ENCODE data around the gene MEGF6. TPM values are rescaled to one million over a fixed set of nuclear protein-coding genes. Genes with fewer than 3 reads are reported as not detected.

MEGF6 gene
- total and polyA plus RNA-seq, 2 donors (not counting 1 experiment from before 2014, with no cell fraction given): 43.2 to 77.3 TPM

DNA sequence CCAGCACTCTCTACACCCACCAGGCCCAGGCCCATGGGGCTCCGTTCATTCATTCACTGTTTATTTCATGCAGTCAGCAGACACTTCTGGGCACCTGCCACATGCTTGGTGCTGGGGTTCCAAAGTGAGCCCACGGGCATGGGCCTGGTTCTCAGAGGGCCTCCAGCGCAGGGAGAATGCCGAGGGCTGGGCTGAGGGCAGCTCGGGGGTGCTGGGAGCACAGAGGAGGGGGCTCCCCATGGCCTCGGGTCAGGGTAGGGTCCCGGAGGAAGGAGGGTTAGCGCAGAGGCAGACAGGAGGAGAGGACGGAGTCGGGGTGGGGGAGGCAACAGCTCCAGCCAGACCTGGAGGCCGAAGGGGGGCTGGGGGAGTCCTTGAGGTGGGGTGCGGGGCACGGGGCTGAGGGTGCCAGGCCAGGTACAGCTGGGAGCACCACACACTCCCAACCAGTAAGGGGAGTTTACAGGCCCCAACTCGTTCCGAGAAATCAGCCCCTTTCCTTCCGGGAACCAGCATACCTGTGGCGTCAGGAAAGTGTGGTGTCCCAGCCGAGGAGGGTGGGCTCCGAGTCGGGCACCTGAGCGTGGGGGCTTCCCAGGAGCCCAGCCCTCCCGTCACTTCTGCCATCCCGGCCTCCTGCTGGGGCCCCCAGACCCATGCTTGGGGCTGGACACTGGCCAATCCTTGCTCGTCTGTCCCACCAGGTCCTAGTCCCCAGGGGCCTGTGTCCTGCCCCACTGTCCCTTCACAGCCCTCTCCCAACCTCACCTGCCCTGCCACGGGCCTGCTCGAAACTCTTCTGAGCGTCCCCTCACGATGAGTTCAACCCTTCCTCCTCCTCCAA, 146.0 kb downstream of the MEGF6 start:
- CTCF ChIA-PET: interaction anchor here (4.2 kb wide), 1 partner anchor 12 kb away, joined by 11 read pairs; no protein-coding TSS in a partner anchor
- DNase-seq: no peak
- H2AFZ ChIP-seq (ENCODE audit: insufficient read depth, low read depth, low read length, poor library complexity, severe bottlenecking): peak overlapping the region; percentile 38

DNA sequence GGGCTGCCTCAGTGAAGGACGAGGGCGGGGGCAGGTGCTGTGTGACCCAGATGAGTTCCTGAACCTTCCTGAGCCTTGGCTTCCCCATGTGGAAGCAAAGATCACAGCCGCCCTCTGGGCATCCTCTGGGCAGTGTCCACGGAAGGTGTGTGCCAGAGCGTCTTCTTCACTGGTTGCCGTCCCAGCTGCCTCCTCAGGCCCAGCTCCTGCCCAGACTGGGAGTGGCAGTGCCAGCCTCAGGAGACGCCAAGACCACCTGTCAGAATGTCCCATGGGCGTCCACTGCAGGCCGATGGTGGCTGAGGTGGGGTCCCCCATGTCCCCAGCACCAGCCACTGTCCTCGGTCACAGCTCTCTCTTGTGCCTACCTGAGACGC, 146.7 kb downstream of the MEGF6 start:
- no peaks in the 10 kb centered on the region for H3K36me3 ChIP-seq (replicated peaks in 1 of 2; ENCODE audit: control extremely low read depth in 1 of 2, control insufficient read depth in 1 of 2, extremely low read depth in 1 of 2, insufficient read depth in 2 of 2, low read length in 1 of 2)
- Mint-ChIP-seq H3K9me3 (ENCODE audit: insufficient read depth) (no peaks in the 10 kb centered on the region), H3K4me1 (no peaks in the 10 kb centered on the region), H3K4me3 (no peak overlapping the region), H3K27me3 (peaks cover 3% of the 10 kb centered on the region), H3K27ac (no peak overlapping the region)
- ChIA-PET CTCF (interaction anchor here (1.6 kb wide), 1 partner anchor 12 kb away, joined by 7 read pairs; no protein-coding TSS in a partner anchor), POLR2A (no interaction called here)
- no peaks in the 10 kb centered on the region for H3K27me3 ChIP-seq (replicated peaks in 1 of 4; ENCODE audit: control extremely low read depth in 1 of 4, control insufficient read depth in 3 of 4, insufficient read depth in 4 of 4, low read length in 3 of 4)
- no peaks in the 10 kb centered on the region for H3K9me3 ChIP-seq (ENCODE audit: control extremely low read depth in 1 of 3, control insufficient read depth in 2 of 3, insufficient read depth in 1 of 3, low read length in 2 of 3)
- no peaks in the 10 kb centered on the region for H3K4me1 ChIP-seq (ENCODE audit: control insufficient read depth in 2 of 2, insufficient read depth in 2 of 2, low read length in 2 of 2)
- WGBS (ENCODE audit: insufficient coverage): 93% methylated on average over 11 of the region's 11 CpGs
- no peak overlapping the region for H2AFZ ChIP-seq (ENCODE audit: insufficient read depth, low read depth, low read length, poor library complexity, severe bottlenecking)
- ATAC-seq (ENCODE audit: low read depth): no peak
- intact Hi-C loops (cut with micrococcal nuclease): no loop called here
- no peak overlapping the region for H3K27ac ChIP-seq (ENCODE audit: low read length in 2 of 2)
- H3K9ac ChIP-seq (ENCODE audit: low read length): no peak overlapping the region
- H3K4me3 ChIP-seq (ENCODE audit: control extremely low read depth in 1 of 5, extremely low read depth in 1 of 5, insufficient read depth in 1 of 5, low read depth in 2 of 5, low read length in 4 of 5): no peak overlapping the region
- TF ChIP-seq, protein P1, sequence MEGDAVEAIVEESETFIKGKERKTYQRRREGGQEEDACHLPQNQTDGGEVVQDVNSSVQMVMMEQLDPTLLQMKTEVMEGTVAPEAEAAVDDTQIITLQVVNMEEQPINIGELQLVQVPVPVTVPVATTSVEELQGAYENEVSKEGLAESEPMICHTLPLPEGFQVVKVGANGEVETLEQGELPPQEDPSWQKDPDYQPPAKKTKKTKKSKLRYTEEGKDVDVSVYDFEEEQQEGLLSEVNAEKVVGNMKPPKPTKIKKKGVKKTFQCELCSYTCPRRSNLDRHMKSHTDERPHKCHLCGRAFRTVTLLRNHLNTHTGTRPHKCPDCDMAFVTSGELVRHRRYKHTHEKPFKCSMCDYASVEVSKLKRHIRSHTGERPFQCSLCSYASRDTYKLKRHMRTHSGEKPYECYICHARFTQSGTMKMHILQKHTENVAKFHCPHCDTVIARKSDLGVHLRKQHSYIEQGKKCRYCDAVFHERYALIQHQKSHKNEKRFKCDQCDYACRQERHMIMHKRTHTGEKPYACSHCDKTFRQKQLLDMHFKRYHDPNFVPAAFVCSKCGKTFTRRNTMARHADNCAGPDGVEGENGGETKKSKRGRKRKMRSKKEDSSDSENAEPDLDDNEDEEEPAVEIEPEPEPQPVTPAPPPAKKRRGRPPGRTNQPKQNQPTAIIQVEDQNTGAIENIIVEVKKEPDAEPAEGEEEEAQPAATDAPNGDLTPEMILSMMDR (IDR thresholded peaks at IDR 0.05): no peak
- TF ChIP-seq EZH2 (IDR thresholded peaks at IDR 0.05; ENCODE audit: borderline replicate concordance, insufficient read depth, low read depth, low read length, poor library complexity, severe bottlenecking): no peak
- H4K20me1 ChIP-seq (ENCODE audit: control insufficient read depth, insufficient read depth, low read length, poor library complexity, severe bottlenecking): no peaks in the 10 kb centered on the region
- no peaks in the 10 kb centered on the region for H3K79me2 ChIP-seq (ENCODE audit: control insufficient read depth, insufficient read depth, low read length)
- no peak for DNase-seq
- no peak overlapping the region for H3K4me2 ChIP-seq (replicated peaks; ENCODE audit: low read depth, low read length, poor library complexity, severe bottlenecking)

More for the DNA sequence above, 146.0 kb downstream of the MEGF6 start:
- H3K4me2 ChIP-seq (replicated peaks; ENCODE audit: low read depth, low read length, poor library complexity, severe bottlenecking): no peak overlapping the region
- H3K36me3 ChIP-seq (replicated peaks in 1 of 2; ENCODE audit: control extremely low read depth in 1 of 2, control insufficient read depth in 1 of 2, extremely low read depth in 1 of 2, insufficient read depth in 2 of 2, low read length in 1 of 2): no peaks in the 10 kb centered on the region
- H3K9ac ChIP-seq (ENCODE audit: low read length): no peak overlapping the region
- intact Hi-C loops (cut with micrococcal nuclease): no loop called here
- H3K79me2 ChIP-seq (ENCODE audit: control insufficient read depth, insufficient read depth, low read length): no peaks in the 10 kb centered on the region
- Mint-ChIP-seq H3K27me3 (peaks cover 3% of the 10 kb centered on the region), H3K27ac (no peak overlapping the region), H3K4me3 (no peak overlapping the region), H3K4me1 (peaks cover under 1% of the 10 kb centered on the region), H3K9me3 (ENCODE audit: insufficient read depth) (no peaks in the 10 kb centered on the region)
- no peak overlapping the region for H3K27ac ChIP-seq (ENCODE audit: low read length in 2 of 2)
- no peak for ATAC-seq (ENCODE audit: low read depth)
- no peaks in the 10 kb centered on the region for H4K20me1 ChIP-seq (ENCODE audit: control insufficient read depth, insufficient read depth, low read length, poor library complexity, severe bottlenecking)
- TF ChIP-seq, protein P1 (IDR thresholded peaks at IDR 0.05): no peak
- no peak for TF ChIP-seq EZH2 (IDR thresholded peaks at IDR 0.05; ENCODE audit: borderline replicate concordance, insufficient read depth, low read depth, low read length, poor library complexity, severe bottlenecking)
- no peaks in the 10 kb centered on the region for H3K4me1 ChIP-seq (ENCODE audit: control insufficient read depth in 2 of 2, insufficient read depth in 2 of 2, low read length in 2 of 2)
- WGBS (ENCODE audit: insufficient coverage): 79% methylated on average over 25 of the region's 28 CpGs
- POLR2A ChIA-PET: no interaction called here
- H3K4me3 ChIP-seq (ENCODE audit: control extremely low read depth in 1 of 5, extremely low read depth in 1 of 5, insufficient read depth in 1 of 5, low read depth in 2 of 5, low read length in 4 of 5): no peak overlapping the region
- H3K9me3 ChIP-seq (ENCODE audit: control extremely low read depth in 1 of 3, control insufficient read depth in 2 of 3, insufficient read depth in 1 of 3, low read length in 2 of 3): no peaks in the 10 kb centered on the region
- no peaks in the 10 kb centered on the region for H3K27me3 ChIP-seq (replicated peaks in 1 of 4; ENCODE audit: control extremely low read depth in 1 of 4, control insufficient read depth in 3 of 4, insufficient read depth in 4 of 4, low read length in 3 of 4)
